C4-2B (cell line): Measurements from ENCODE around the gene TPX2.

Experiments used
- ZFX ChIP-seq: fragments of 450-650 bp; IDR thresholded peaks from 2 replicates; pipeline ENCODE4 v1.6.1; 2017
- TF ChIP-seq, protein P1 (sequence below): fragments of 450-650 bp; conservative IDR thresholded peaks from 2 replicates; pipeline ENCODE4 v1.5.1; 2017; ENCODE audit warnings: mild to moderate bottlenecking

DNA sequence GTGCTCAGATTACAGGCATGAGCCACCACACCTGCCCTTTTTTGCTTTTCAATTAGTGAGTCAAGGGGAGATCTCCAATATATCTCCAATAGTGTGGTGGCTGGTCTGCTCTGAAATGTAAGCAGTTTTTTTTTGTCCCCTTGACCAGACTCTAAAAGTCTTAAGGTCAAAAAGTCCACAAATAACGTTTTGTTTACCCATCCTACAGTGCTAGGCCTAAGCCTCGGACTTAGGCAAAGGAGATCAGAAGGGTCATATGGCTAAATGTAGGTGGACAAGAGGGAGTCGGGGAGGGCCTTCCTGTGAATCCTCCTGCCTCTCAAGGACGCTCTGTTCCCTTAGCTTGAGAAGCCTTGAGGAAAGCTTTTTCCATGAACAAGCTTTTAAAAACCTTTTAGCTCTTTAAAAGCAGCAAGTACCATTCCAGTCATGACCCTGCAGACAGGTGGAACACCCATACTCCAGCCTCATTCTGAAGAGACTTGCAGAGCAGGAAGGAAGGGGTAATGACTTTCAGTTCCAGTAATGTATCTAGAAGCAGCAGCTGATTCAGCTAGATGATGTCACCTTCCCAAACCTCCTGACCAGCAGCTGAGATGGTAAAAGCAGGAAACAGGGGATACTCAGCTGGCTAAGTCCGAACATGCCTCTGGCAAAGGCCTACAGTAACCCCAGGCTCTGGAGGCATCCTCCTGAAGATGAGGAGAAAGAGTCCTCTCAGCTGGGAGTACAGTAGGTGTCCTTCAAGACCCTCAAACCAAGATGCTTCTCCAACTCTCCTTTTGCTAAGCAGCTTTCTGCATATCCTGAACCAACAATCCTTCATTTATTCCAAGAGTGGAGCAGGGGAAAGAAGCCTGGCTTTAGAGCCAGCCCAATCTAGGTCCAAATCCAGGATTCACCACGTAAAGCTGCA lies 40.0 kb upstream of the TPX2 start:
- TF ChIP-seq, protein P1, sequence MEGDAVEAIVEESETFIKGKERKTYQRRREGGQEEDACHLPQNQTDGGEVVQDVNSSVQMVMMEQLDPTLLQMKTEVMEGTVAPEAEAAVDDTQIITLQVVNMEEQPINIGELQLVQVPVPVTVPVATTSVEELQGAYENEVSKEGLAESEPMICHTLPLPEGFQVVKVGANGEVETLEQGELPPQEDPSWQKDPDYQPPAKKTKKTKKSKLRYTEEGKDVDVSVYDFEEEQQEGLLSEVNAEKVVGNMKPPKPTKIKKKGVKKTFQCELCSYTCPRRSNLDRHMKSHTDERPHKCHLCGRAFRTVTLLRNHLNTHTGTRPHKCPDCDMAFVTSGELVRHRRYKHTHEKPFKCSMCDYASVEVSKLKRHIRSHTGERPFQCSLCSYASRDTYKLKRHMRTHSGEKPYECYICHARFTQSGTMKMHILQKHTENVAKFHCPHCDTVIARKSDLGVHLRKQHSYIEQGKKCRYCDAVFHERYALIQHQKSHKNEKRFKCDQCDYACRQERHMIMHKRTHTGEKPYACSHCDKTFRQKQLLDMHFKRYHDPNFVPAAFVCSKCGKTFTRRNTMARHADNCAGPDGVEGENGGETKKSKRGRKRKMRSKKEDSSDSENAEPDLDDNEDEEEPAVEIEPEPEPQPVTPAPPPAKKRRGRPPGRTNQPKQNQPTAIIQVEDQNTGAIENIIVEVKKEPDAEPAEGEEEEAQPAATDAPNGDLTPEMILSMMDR, result no peak
- TF ChIP-seq ZFX, result no peak
